Astrocyte (in vitro differentiated cells and primary cell): ENCODE data around the gene DLST.

ENCODE experiments used
- CTCF ChIP-seq: IDR thresholded peaks from 2 replicates; pipeline ENCODE4 v1.5.1; 2011; ENCODE audit warnings: low read depth, mild to moderate bottlenecking, inconsistent platforms, low read length, moderate library complexity; ENCODE audit not compliant: insufficient read depth
- EZH2 ChIP-seq: IDR thresholded peaks from 2 replicates; pipeline ENCODE4 v1.6.1; 2012; ENCODE audit warnings: mild to moderate bottlenecking, low read length, inconsistent platforms; ENCODE audit not compliant: insufficient read depth

- no peak for TF ChIP-seq CTCF
- no peak for TF ChIP-seq EZH2
These were observed 21.4 kb downstream of the DLST start for GRCh38 chr14:74902941-74903705.
